GM12878 (cell line): ENCODE data around the gene KRT72. TPM values are rescaled to one million over a fixed set of nuclear protein-coding genes. Genes with fewer than 3 reads are reported as not detected.

ENCODE experiments used
- KLF5 ChIP-seq: fragments of 450-650 bp; IDR thresholded peaks from 2 replicates; pipeline ENCODE4 v1.6.1; 2014; ENCODE audit warnings: mild to moderate bottlenecking; ENCODE audit not compliant: partially characterized antibody
- SIN3A ChIP-seq: IDR thresholded peaks from 2 replicates; pipeline ENCODE4 v1.6.1; 2012; ENCODE audit warnings: low read depth, low read length, improper control_type of control experiment
- ZBTB11 ChIP-seq: fragments of 450-650 bp; formaldehyde crosslinking; IDR thresholded peaks from 2 replicates; pipeline ENCODE4 v1.5.0; 2022; ENCODE audit warnings: mild to moderate bottlenecking, missing genetic modification characterization
- polyA plus RNA-seq, 11 experiments: library from polyadenylated mRNA; depleted of rRNA in 4 of 11; unstranded in 6 of 11; stranded (reverse) in 5 of 11; fragments of >200 nt; fragmentation: Nextera tagmentation in 4 of 11; fragmentation: Illumina TruSeq in 1 of 11; extraction: Ambion mirVana in 4 of 11; extraction: Trizol in 1 of 11; gene quantifications; 1 replicate in 1 of 11; 2 replicates in 10 of 11; pipeline versions ENCODE4 v1.2.1 to v1.2.3, GENCODE V29; 2011 to 2016; ENCODE audit warnings: inconsistent platforms in 2 of 11, missing spikeins in 2 of 11, low read depth in 1 of 11
- total RNA-seq, 4 experiments: library from RNA; depleted of rRNA in 3 of 4; stranded (reverse); fragments of >200 nt in 3 of 4; fragmentation: Illumina TruSeq in 1 of 4; extraction: Trizol in 1 of 4; gene quantifications; 2 replicates each; pipeline versions ENCODE4 v1.2.1 to v1.2.3, GENCODE V29; 2013 to 2021
- TF ChIP-seq, protein P1 (sequence below): IDR thresholded peaks from 2 replicates; pipeline ENCODE4 v1.6.1; 2012; ENCODE audit warnings: improper control_type of control experiment, low read depth, low read length; ENCODE audit not compliant: insufficient replicate concordance
- TF ChIP-seq, protein P2 (sequence below): fragments of 450-650 bp; IDR thresholded peaks from 2 replicates; pipeline ENCODE4 v1.6.1; 2017; ENCODE audit warnings: antibody characterized with exemption, mild to moderate bottlenecking, moderate library complexity
- TF ChIP-seq, protein P3 (sequence below): IDR thresholded peaks from 2 replicates; pipeline ENCODE4 v1.6.1; 2012; ENCODE audit warnings: low read depth, low read length, improper control_type of control experiment

KRT72 gene
- total and polyA plus RNA-seq, 10 of the 15 experiments (the other 5 are each of a cell fraction or from before 2014, with no cell fraction given): not detected

- TF ChIP-seq, protein P1, sequence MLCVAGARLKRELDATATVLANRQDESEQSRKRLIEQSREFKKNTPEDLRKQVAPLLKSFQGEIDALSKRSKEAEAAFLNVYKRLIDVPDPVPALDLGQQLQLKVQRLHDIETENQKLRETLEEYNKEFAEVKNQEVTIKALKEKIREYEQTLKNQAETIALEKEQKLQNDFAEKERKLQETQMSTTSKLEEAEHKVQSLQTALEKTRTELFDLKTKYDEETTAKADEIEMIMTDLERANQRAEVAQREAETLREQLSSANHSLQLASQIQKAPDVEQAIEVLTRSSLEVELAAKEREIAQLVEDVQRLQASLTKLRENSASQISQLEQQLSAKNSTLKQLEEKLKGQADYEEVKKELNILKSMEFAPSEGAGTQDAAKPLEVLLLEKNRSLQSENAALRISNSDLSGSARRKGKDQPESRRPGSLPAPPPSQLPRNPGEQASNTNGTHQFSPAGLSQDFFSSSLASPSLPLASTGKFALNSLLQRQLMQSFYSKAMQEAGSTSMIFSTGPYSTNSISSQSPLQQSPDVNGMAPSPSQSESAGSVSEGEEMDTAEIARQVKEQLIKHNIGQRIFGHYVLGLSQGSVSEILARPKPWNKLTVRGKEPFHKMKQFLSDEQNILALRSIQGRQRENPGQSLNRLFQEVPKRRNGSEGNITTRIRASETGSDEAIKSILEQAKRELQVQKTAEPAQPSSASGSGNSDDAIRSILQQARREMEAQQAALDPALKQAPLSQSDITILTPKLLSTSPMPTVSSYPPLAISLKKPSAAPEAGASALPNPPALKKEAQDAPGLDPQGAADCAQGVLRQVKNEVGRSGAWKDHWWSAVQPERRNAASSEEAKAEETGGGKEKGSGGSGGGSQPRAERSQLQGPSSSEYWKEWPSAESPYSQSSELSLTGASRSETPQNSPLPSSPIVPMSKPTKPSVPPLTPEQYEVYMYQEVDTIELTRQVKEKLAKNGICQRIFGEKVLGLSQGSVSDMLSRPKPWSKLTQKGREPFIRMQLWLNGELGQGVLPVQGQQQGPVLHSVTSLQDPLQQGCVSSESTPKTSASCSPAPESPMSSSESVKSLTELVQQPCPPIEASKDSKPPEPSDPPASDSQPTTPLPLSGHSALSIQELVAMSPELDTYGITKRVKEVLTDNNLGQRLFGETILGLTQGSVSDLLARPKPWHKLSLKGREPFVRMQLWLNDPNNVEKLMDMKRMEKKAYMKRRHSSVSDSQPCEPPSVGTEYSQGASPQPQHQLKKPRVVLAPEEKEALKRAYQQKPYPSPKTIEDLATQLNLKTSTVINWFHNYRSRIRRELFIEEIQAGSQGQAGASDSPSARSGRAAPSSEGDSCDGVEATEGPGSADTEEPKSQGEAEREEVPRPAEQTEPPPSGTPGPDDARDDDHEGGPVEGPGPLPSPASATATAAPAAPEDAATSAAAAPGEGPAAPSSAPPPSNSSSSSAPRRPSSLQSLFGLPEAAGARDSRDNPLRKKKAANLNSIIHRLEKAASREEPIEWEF: no peak
- TF ChIP-seq, protein P2, sequence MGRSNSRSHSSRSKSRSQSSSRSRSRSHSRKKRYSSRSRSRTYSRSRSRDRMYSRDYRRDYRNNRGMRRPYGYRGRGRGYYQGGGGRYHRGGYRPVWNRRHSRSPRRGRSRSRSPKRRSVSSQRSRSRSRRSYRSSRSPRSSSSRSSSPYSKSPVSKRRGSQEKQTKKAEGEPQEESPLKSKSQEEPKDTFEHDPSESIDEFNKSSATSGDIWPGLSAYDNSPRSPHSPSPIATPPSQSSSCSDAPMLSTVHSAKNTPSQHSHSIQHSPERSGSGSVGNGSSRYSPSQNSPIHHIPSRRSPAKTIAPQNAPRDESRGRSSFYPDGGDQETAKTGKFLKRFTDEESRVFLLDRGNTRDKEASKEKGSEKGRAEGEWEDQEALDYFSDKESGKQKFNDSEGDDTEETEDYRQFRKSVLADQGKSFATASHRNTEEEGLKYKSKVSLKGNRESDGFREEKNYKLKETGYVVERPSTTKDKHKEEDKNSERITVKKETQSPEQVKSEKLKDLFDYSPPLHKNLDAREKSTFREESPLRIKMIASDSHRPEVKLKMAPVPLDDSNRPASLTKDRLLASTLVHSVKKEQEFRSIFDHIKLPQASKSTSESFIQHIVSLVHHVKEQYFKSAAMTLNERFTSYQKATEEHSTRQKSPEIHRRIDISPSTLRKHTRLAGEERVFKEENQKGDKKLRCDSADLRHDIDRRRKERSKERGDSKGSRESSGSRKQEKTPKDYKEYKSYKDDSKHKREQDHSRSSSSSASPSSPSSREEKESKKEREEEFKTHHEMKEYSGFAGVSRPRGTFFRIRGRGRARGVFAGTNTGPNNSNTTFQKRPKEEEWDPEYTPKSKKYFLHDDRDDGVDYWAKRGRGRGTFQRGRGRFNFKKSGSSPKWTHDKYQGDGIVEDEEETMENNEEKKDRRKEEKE: no peak
- TF ChIP-seq ZBTB11 (CRISPR knock-in tag): no peak
- TF ChIP-seq KLF5: no peak
- no peak for TF ChIP-seq SIN3A
- TF ChIP-seq, protein P3, sequence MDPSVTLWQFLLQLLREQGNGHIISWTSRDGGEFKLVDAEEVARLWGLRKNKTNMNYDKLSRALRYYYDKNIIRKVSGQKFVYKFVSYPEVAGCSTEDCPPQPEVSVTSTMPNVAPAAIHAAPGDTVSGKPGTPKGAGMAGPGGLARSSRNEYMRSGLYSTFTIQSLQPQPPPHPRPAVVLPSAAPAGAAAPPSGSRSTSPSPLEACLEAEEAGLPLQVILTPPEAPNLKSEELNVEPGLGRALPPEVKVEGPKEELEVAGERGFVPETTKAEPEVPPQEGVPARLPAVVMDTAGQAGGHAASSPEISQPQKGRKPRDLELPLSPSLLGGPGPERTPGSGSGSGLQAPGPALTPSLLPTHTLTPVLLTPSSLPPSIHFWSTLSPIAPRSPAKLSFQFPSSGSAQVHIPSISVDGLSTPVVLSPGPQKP: no peak
- TF ChIP-seq, all 136 proteins: peak for 0
Observed at GRCh38 chr12:52615208-52615868, 14.1 kb upstream of the KRT72 start (continued).
